HEK293 (cell line): Measurements from ENCODE around the gene SHISAL1.
"Not testable (repeated sequence)": the region's sequence is repeated elsewhere in the genome, so short reads cannot be mapped to it uniquely, and the experiment has no call there.

Experiments used
- CTCF ChIA-PET: fragments of 350-600 bp; formaldehyde crosslinking; extraction: SDS; loops from one replicate; lab custom pipeline; 2021; ENCODE audit warnings: antibody characterized with exemption; lab: Yijun Ruan, JAX
- POLR2A ChIA-PET: fragments of 300-600 bp; formaldehyde crosslinking; extraction: SDS; loops from one replicate; lab custom pipeline; 2020; ENCODE audit warnings: antibody characterized with exemption, inconsistent platforms; lab: Yijun Ruan, JAX
- H3K27ac ChIP-seq: fragments of 200-500 bp; sonication (Bioruptor generic); 2 replicates; pipeline ENCODE4 v1.5.1; 2014; ENCODE audit warnings: low read depth, low read length, control low read depth, inconsistent platforms; ENCODE audit errors: extremely low read depth
- H3K36me3 ChIP-seq, 2 experiments: fragments of 200-500 bp in 1 of 2; sonication (Bioruptor generic) in 1 of 2; 1 replicate in 1 of 2; 2 replicates in 1 of 2; pipeline ENCODE4 v1.5.1; 2014 to 2017; ENCODE audit warnings: inconsistent platforms in 2 of 2, low read length in 2 of 2; ENCODE audit not compliant: control insufficient read depth in 2 of 2, insufficient read depth in 1 of 2
- H3K4me1 ChIP-seq: fragments of 200-500 bp; sonication (Bioruptor generic); 2 replicates; pipeline ENCODE4 v1.5.1; 2014; ENCODE audit warnings: mild to moderate bottlenecking, low read length, inconsistent platforms; ENCODE audit not compliant: control insufficient read depth, insufficient read depth
- H3K4me3 ChIP-seq: 2 replicates; pipeline ENCODE4 v1.5.1; 2011; ENCODE audit warnings: low read depth, mild to moderate bottlenecking, control low read depth, low read length, moderate library complexity
- H3K9me3 ChIP-seq: fragments of 200-500 bp; sonication (Bioruptor generic); 2 replicates; pipeline ENCODE4 v1.5.1; 2014; ENCODE audit warnings: low read depth, low read length, inconsistent platforms; ENCODE audit not compliant: control insufficient read depth, insufficient read depth
- KLF9 ChIP-seq: fragments of 450-650 bp; formaldehyde crosslinking; IDR thresholded peaks from 2 replicates; pipeline ENCODE4 v1.5.1; 2016; ENCODE audit warnings: missing biosample characterization, missing genetic modification characterization, low read depth
- SP3 ChIP-seq: fragments of 450-650 bp; formaldehyde crosslinking; IDR thresholded peaks from 2 replicates; pipeline ENCODE4 v1.5.1; 2016; ENCODE audit warnings: missing biosample characterization, missing genetic modification characterization
- ZBTB20 ChIP-seq: fragments of 450-650 bp; formaldehyde crosslinking; IDR thresholded peaks from 2 replicates; pipeline ENCODE4 v1.5.1; 2016; ENCODE audit warnings: missing biosample characterization, missing genetic modification characterization
- ZFP69B ChIP-seq: fragments of 450-650 bp; formaldehyde crosslinking; IDR thresholded peaks from 2 replicates; pipeline ENCODE4 v1.5.1; 2016; ENCODE audit warnings: missing biosample characterization, missing genetic modification characterization
- ZNF558 ChIP-seq: fragments of 450-650 bp; formaldehyde crosslinking; IDR thresholded peaks from 2 replicates; pipeline ENCODE4 v1.5.1; 2016; ENCODE audit warnings: missing biosample characterization, missing genetic modification characterization
- ZNF571 ChIP-seq: fragments of 450-650 bp; formaldehyde crosslinking; IDR thresholded peaks from 2 replicates; pipeline ENCODE4 v1.5.0; 2017; ENCODE audit warnings: missing biosample characterization, missing genetic modification characterization
- ZNF629 ChIP-seq: fragments of 450-650 bp; formaldehyde crosslinking; IDR thresholded peaks from 2 replicates; pipeline ENCODE4 v1.5.1; 2017; ENCODE audit warnings: missing biosample characterization, missing genetic modification characterization
- ZNF677 ChIP-seq: fragments of 450-650 bp; IDR thresholded peaks from 2 replicates; pipeline ENCODE4 v1.5.0; 2018; ENCODE audit warnings: missing biosample characterization, mild to moderate bottlenecking, missing genetic modification characterization, moderate library complexity
- TF ChIP-seq, protein P1 (sequence below): fragments of 450-650 bp; formaldehyde crosslinking; IDR thresholded peaks from 2 replicates; pipeline ENCODE4; 2016; ENCODE audit warnings: missing biosample characterization, missing genetic modification characterization
- TF ChIP-seq, protein P2 (sequence below): fragments of 450-650 bp; formaldehyde crosslinking; IDR thresholded peaks from 2 replicates; pipeline ENCODE4 v1.5.1; 2016; ENCODE audit warnings: missing biosample characterization, missing genetic modification characterization
- TF ChIP-seq, protein P3 (sequence below): fragments of 450-650 bp; formaldehyde crosslinking; IDR thresholded peaks from 2 replicates; pipeline ENCODE4 v1.5.1; 2016; ENCODE audit warnings: missing biosample characterization, missing genetic modification characterization
- TF ChIP-seq, protein P4 (sequence below): fragments of 450-650 bp; IDR thresholded peaks from 2 replicates; pipeline ENCODE4 v1.5.1; 2018; ENCODE audit warnings: missing biosample characterization, missing genetic modification characterization
- TF ChIP-seq, protein P5 (sequence below): fragments of 450-650 bp; formaldehyde crosslinking; IDR thresholded peaks from 2 replicates; pipeline ENCODE4 v1.5.1; 2016; ENCODE audit warnings: missing biosample characterization, missing genetic modification characterization

SHISAL1 gene

DNA sequence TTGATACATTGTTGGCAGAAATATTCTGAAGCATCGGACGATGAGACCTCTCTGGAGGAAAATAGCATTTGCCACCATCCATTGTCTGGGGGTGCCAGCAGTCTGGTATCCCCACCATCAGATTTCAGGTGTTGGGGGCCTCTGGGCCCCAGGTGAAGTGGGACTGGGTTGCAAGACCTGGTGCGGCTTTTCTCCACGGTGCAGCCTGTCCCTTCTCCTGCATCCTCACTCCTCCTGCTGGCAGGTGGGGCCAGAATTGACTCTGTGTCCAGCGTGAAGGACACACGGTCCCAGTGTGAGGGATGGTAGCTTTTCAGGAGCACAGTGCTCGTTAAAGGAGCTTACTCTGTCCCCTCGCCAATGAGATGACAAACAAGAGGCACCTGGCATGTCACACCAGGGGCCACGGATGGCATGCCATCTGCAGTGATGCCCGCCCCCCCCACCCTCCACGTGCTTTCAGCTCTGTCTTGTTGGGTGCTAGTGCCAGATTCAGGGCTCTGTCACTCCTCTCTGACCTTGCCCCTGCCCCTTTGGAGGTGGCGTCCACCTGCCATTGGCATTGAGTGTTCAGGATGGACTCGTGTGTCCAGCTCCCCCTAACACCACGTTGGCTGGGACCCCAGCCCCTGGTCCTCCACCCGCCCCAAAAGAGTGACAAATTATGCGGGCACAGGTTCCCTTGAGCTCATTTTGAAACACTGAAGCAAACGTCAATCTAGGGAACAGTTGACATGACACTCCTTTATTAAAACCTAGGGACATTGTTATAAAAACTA lies 69.6 kb downstream of the SHISAL1 start:
- TF ChIP-seq ZNF629 (no peak), ZFP69B (tag by site-specific recombination) (no peak), ZNF571 (tag by site-specific recombination) (no peak), ZBTB20 (no peak), ZNF677 (tag by site-specific recombination) (no peak), SP3 (tag by site-specific recombination) (no peak)
- TF ChIP-seq, protein P1, sequence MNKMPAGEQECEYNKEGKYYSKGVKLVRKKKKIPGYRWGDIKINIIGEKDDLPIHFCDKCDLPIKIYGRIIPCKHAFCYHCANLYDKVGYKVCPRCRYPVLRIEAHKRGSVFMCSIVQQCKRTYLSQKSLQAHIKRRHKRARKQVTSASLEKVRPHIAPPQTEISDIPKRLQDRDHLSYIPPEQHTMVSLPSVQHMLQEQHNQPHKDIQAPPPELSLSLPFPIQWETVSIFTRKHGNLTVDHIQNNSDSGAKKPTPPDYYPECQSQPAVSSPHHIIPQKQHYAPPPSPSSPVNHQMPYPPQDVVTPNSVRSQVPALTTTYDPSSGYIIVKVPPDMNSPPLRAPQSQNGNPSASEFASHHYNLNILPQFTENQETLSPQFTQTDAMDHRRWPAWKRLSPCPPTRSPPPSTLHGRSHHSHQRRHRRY (tag by site-specific recombination) = no peak
- TF ChIP-seq, protein P2, sequence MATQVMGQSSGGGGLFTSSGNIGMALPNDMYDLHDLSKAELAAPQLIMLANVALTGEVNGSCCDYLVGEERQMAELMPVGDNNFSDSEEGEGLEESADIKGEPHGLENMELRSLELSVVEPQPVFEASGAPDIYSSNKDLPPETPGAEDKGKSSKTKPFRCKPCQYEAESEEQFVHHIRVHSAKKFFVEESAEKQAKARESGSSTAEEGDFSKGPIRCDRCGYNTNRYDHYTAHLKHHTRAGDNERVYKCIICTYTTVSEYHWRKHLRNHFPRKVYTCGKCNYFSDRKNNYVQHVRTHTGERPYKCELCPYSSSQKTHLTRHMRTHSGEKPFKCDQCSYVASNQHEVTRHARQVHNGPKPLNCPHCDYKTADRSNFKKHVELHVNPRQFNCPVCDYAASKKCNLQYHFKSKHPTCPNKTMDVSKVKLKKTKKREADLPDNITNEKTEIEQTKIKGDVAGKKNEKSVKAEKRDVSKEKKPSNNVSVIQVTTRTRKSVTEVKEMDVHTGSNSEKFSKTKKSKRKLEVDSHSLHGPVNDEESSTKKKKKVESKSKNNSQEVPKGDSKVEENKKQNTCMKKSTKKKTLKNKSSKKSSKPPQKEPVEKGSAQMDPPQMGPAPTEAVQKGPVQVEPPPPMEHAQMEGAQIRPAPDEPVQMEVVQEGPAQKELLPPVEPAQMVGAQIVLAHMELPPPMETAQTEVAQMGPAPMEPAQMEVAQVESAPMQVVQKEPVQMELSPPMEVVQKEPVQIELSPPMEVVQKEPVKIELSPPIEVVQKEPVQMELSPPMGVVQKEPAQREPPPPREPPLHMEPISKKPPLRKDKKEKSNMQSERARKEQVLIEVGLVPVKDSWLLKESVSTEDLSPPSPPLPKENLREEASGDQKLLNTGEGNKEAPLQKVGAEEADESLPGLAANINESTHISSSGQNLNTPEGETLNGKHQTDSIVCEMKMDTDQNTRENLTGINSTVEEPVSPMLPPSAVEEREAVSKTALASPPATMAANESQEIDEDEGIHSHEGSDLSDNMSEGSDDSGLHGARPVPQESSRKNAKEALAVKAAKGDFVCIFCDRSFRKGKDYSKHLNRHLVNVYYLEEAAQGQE (tag by site-specific recombination) = no peak
- TF ChIP-seq, protein P3, sequence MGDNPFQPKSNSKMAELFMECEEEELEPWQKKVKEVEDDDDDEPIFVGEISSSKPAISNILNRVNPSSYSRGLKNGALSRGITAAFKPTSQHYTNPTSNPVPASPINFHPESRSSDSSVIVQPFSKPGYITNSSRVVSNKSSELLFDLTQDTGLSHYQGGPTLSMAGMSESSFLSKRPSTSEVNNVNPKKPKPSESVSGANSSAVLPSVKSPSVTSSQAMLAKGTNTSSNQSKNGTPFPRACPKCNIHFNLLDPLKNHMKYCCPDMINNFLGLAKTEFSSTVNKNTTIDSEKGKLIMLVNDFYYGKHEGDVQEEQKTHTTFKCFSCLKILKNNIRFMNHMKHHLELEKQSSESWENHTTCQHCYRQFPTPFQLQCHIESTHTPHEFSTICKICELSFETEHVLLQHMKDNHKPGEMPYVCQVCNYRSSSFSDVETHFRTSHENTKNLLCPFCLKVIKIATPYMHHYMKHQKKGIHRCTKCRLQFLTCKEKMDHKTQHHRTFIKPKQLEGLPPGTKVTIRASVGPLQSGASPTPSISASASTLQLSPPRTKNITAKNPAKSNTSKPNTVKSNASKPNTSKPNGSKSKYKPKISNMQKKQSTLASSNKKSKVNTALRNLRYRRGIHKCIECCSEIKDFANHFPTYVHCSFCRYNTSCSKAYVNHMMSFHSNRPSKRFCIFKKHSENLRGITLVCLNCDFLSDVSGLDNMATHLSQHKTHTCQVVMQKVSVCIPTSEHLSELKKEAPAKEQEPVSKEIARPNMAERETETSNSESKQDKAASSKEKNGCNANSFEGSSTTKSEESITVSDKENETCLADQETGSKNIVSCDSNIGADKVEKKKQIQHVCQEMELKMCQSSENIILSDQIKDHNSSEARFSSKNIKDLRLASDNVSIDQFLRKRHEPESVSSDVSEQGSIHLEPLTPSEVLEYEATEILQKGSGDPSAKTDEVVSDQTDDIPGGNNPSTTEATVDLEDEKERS = no peak
- TF ChIP-seq, protein P4, sequence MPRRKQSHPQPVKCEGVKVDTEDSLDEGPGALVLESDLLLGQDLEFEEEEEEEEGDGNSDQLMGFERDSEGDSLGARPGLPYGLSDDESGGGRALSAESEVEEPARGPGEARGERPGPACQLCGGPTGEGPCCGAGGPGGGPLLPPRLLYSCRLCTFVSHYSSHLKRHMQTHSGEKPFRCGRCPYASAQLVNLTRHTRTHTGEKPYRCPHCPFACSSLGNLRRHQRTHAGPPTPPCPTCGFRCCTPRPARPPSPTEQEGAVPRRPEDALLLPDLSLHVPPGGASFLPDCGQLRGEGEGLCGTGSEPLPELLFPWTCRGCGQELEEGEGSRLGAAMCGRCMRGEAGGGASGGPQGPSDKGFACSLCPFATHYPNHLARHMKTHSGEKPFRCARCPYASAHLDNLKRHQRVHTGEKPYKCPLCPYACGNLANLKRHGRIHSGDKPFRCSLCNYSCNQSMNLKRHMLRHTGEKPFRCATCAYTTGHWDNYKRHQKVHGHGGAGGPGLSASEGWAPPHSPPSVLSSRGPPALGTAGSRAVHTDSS (tag by site-specific recombination) = no peak
- no peaks in the 10 kb centered on the region for H3K36me3 ChIP-seq
- H3K9me3 ChIP-seq = no peaks in the 10 kb centered on the region
- POLR2A ChIA-PET = no interaction called here
- CTCF ChIA-PET = interaction anchor here (0.7 kb wide), 1 partner anchor 250 kb away, joined by 3 read pairs; no protein-coding TSS in a partner anchor
- H3K27ac ChIP-seq = no peak overlapping the region
- H3K4me3 ChIP-seq = no peak overlapping the region
- no peaks in the 10 kb centered on the region for H3K4me1 ChIP-seq

DNA sequence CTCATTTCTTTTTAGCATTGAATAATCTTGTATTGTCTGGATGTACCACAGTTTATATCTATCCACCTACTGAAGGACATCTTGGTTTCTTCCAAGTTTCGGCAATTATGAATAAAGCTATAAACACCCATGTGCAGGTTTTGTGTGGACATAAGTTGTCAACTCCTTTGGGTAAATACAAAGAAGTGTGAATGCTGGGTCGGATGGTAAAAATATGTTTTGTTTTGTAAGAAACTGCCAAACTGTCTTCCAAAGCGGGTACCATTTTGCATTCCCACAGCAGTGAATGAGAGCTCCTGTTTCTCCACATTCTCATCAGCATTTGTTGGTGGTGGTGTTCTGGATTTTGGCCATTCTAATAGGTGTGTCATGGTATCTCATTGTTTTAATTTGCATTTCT lies 71.6 kb downstream of the SHISAL1 start:
- POLR2A ChIA-PET, H3K27ac ChIP-seq, H3K36me3 ChIP-seq, H3K4me1 ChIP-seq, H3K9me3 ChIP-seq, H3K4me3 ChIP-seq: not testable (repeated sequence)
- CTCF ChIA-PET = interaction anchor here (0.7 kb wide), 1 partner anchor 20 kb away, joined by 3 read pairs; no protein-coding TSS in a partner anchor

DNA sequence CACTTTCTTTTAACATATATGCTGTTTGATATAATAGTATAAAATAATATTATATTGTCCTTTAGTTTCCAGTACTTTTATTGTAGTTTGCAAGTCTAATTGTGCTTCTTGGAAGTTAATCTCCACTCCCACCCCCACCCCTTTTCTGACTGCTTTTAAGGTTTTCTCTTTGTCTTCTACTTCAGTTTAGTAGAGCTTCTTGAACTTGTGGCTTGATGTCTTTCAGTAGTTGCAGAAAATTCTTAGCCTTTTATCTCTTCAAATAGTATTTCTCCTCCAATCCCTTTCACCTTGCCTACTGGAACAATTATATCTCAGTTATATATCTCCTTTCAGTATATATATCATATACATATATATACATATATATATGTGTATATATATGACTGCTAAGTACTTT lies 75.5 kb downstream of the SHISAL1 start:
- no peaks in the 10 kb centered on the region for H3K4me1 ChIP-seq
- no peaks in the 10 kb centered on the region for H3K9me3 ChIP-seq
- no peak overlapping the region for H3K4me3 ChIP-seq
- no peak overlapping the region for H3K27ac ChIP-seq
- POLR2A ChIA-PET = no interaction called here
- H3K36me3 ChIP-seq = no peaks in the 10 kb centered on the region
- TF ChIP-seq KLF9 (tag by site-specific recombination) = no peak
- peak; percentile 95 for TF ChIP-seq ZNF558
- TF ChIP-seq, protein P5, sequence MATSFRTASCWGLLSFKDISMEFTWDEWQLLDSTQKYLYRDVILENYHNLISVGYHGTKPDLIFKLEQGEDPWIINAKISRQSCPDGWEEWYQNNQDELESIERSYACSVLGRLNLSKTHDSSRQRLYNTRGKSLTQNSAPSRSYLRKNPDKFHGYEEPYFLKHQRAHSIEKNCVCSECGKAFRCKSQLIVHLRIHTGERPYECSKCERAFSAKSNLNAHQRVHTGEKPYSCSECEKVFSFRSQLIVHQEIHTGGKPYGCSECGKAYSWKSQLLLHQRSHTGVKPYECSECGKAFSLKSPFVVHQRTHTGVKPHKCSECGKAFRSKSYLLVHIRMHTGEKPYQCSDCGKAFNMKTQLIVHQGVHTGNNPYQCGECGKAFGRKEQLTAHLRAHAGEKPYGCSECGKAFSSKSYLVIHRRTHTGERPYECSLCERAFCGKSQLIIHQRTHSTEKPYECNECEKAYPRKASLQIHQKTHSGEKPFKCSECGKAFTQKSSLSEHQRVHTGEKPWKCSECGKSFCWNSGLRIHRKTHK = no peak
- CTCF ChIA-PET = no interaction called here

DNA sequence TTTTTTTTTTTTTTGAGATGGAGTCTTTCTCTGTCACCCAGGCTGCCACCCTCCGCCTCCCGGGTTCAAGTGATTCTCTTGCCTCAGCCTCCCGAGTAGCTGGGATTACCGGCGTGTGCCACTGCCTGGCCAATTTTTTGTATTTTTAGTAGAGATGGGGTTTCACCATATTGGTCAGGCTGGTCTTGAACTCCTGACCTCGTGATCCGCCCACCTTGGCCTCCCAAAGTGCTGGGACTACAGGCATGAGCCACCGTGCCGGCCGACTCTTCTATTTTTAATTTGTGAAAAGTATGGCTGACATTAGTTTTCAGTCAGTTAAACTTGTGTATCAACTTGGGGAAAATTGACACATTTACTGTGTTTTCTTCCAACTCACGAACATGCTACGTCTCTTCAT lies 78.4 kb downstream of the SHISAL1 start:
- H3K4me1 ChIP-seq, POLR2A ChIA-PET, H3K9me3 ChIP-seq, H3K4me3 ChIP-seq, H3K36me3 ChIP-seq, CTCF ChIA-PET, H3K27ac ChIP-seq: not testable (repeated sequence)
